GM12878 (cell line): ENCODE results near the gene ALOXE3. TPM values are rescaled to one million over a fixed set of nuclear protein-coding genes. Genes with fewer than 3 reads are reported as not detected.

Experiments
- ATAC-seq: fragments of 200-7000 bp; cut with Tn5 transposase; 3 replicates; pipeline ENCODE4 v1.9.1; 2020; ENCODE audit warnings: mild to moderate bottlenecking, moderate library complexity
- BruUV-seq: library from RNA; stranded (reverse); fragments of 400-500 nt; replicated peaks from 2 replicates; lab custom pipeline; 2021; lab: Mats Ljungman, UMichigan
- CTCF ChIA-PET: fragments of 300-600 bp; sonication (Branson Sonifier 250); formaldehyde crosslinking; extraction: SDS; loops from one replicate; lab custom pipeline; 2021; ENCODE audit warnings: inconsistent platforms; lab: Yijun Ruan, JAX
- POLR2A ChIA-PET: fragments of 350-600 bp; formaldehyde crosslinking; extraction: SDS; loops from one replicate; lab custom pipeline; 2021; ENCODE audit warnings: inconsistent platforms; lab: Charles Lee
- RAD21 ChIA-PET: fragments of 300-600 bp; sonication (Branson Sonifier 250); formaldehyde crosslinking; loops from one replicate; lab custom pipeline; 2023; ENCODE audit warnings: antibody characterized with exemption; ENCODE audit not compliant: unreplicated experiment; lab: Charles Lee
- SMC1A ChIA-PET: fragments of 300-600 bp; sonication (Branson Sonifier 250); formaldehyde crosslinking; loops from one replicate; lab custom pipeline; 2023; ENCODE audit not compliant: unreplicated experiment, uncharacterized antibody; lab: Charles Lee
- DNase-seq: peaks from one replicate; pipeline ENCODE4 v3.0.0-alpha.2; 2011; ENCODE audit warnings: low read depth, low spot score
- FAIRE-seq: peaks from 3 replicates; lab custom pipeline; 2011; peaks lifted over from hg19 to GRCh38; lab: Jason Lieb, UNC
- H2AFZ ChIP-seq: 2 replicates; pipeline ENCODE4 v1.6.0; 2011; ENCODE audit warnings: low read depth, low read length, control low read depth; ENCODE audit not compliant: control insufficient read depth
- H3K27ac ChIP-seq: 2 replicates; pipeline ENCODE4 v1.5.1; 2011; ENCODE audit warnings: control low read depth; ENCODE audit not compliant: control insufficient read depth, insufficient read depth
- H3K27me3 ChIP-seq, 2 experiments: replicated peaks in 1 of 2; 2 replicates each; pipeline versions ENCODE4 v1.6.0 to v1.6.1; 2011; ENCODE audit warnings: low read length in 1 of 2; ENCODE audit not compliant: control insufficient read depth in 2 of 2, insufficient read depth in 2 of 2
- H3K36me3 ChIP-seq, 2 experiments: 2 replicates each; pipeline ENCODE4 v1.5.1; 2011; ENCODE audit warnings: low read length in 1 of 2; ENCODE audit not compliant: control insufficient read depth in 2 of 2, insufficient read depth in 2 of 2
- H3K4me1 ChIP-seq: 2 replicates; pipeline ENCODE4 v1.6.1; 2011; ENCODE audit warnings: mild to moderate bottlenecking, low read length, moderate library complexity, mixed read lengths; ENCODE audit not compliant: control insufficient read depth, insufficient read depth
- H3K4me2 ChIP-seq: 2 replicates; pipeline ENCODE4 v1.6.0; 2011; ENCODE audit warnings: control low read depth; ENCODE audit not compliant: control insufficient read depth, insufficient read depth
- H3K4me3 ChIP-seq: fragments of 200-600 bp; sonication (generic); 2 replicates; pipeline ENCODE4 v1.5.1; 2016
- H3K79me2 ChIP-seq: 2 replicates; pipeline ENCODE4 v1.6.0; 2011; ENCODE audit warnings: low read length; ENCODE audit not compliant: control insufficient read depth, insufficient read depth
- H3K9ac ChIP-seq: 2 replicates; pipeline ENCODE4 v1.8.0; 2011; ENCODE audit warnings: low read length, control low read depth, mixed read lengths; ENCODE audit not compliant: control insufficient read depth, insufficient read depth
- H3K9me3 ChIP-seq: replicated peaks from 3 replicates; pipeline ENCODE4 v1.5.1; 2011; ENCODE audit warnings: mild to moderate bottlenecking, low read length; ENCODE audit not compliant: control insufficient read depth, insufficient read depth
- H4K20me1 ChIP-seq: 2 replicates; pipeline ENCODE4 v1.6.0; 2011; ENCODE audit not compliant: control insufficient read depth, insufficient read depth
- BACH1 ChIP-seq: fragments of 450-650 bp; IDR thresholded peaks from 2 replicates; pipeline ENCODE4 v1.6.1; 2017; ENCODE audit warnings: mild to moderate bottlenecking, borderline replicate concordance
- BMI1 ChIP-seq: fragments of 450-650 bp; IDR thresholded peaks from 2 replicates; pipeline ENCODE4 v1.6.1; 2016; ENCODE audit warnings: mild to moderate bottlenecking, moderate library complexity, borderline replicate concordance
- BRCA1 ChIP-seq: IDR thresholded peaks from 2 replicates; pipeline ENCODE4 v1.6.1; 2011; ENCODE audit warnings: low read depth, low read length, improper control_type of control experiment
- ETV6 ChIP-seq, 2 experiments: fragments of 450-650 bp in 1 of 2; IDR thresholded peaks in 1 of 2; conservative IDR thresholded peaks in 1 of 2; 2 replicates each; pipeline ENCODE4 v1.6.1; 2014; ENCODE audit warnings: antibody characterized with exemption in 1 of 2, borderline replicate concordance in 1 of 2, low read depth in 1 of 2, mild to moderate bottlenecking in 1 of 2, moderate library complexity in 1 of 2
- JUNB ChIP-seq: IDR thresholded peaks from 2 replicates; pipeline ENCODE4 v1.6.1; 2016; ENCODE audit warnings: antibody characterized with exemption, mild to moderate bottlenecking
- NFYB ChIP-seq: IDR thresholded peaks from 2 replicates; pipeline ENCODE4 v1.6.1; 2011; ENCODE audit warnings: low read depth, mild to moderate bottlenecking, low read length, improper control_type of control experiment, moderate library complexity; ENCODE audit not compliant: insufficient read depth
- PAX5 ChIP-seq: IDR thresholded peaks from 2 replicates; pipeline ENCODE4 v1.6.1; 2011; ENCODE audit warnings: low read depth, low read length, borderline replicate concordance
- SP1 ChIP-seq: IDR thresholded peaks from one replicate; pipeline ENCODE4 v1.6.1; 2011; ENCODE audit warnings: low read depth, low read length
- ZNF274 ChIP-seq: IDR thresholded peaks from one replicate; pipeline ENCODE4 v1.8.0; 2011; ENCODE audit not compliant: insufficient read length, insufficient read depth
- ZSCAN29 ChIP-seq: fragments of 450-650 bp; IDR thresholded peaks from 2 replicates; pipeline ENCODE4 v1.6.1; 2017; ENCODE audit warnings: mild to moderate bottlenecking, moderate library complexity
- WGBS: methylation state at CpG from one replicate; pipeline ENCODE4 v1.1.6; 2016; ENCODE audit warnings: low lambda C conversion rate; ENCODE audit not compliant: insufficient replicate concordance, insufficient coverage; ENCODE audit errors: missing lambda C conversion rate; 5-methylcytosine and 5-hydroxymethylcytosine counted together
- in situ Hi-C: fragments of 300-500 bp; cut with MboI; formaldehyde crosslinking; loops from 9 replicates; pipeline ENCODE4 v1.14.3; 2018; ENCODE audit warnings: mixed read lengths
- intact Hi-C: fragments of 100-400 bp; cut with micrococcal nuclease; formaldehyde crosslinking; loops from one replicate; pipeline ENCODE4 v1.14.2; 2022; ENCODE audit not compliant: unreplicated experiment
- polyA plus RNA-seq, 11 experiments: library from polyadenylated mRNA; depleted of rRNA in 4 of 11; unstranded in 6 of 11; stranded (reverse) in 5 of 11; fragments of >200 nt; fragmentation: Nextera tagmentation in 4 of 11; fragmentation: Illumina TruSeq in 1 of 11; extraction: Ambion mirVana in 4 of 11; extraction: Trizol in 1 of 11; gene quantifications; 1 replicate in 1 of 11; 2 replicates in 10 of 11; pipeline versions ENCODE4 v1.2.1 to v1.2.3, GENCODE V29; 2011 to 2016; ENCODE audit warnings: inconsistent platforms in 2 of 11, missing spikeins in 2 of 11, low read depth in 1 of 11
- total RNA-seq, 4 experiments: library from RNA; depleted of rRNA in 3 of 4; stranded (reverse); fragments of >200 nt in 3 of 4; fragmentation: Illumina TruSeq in 1 of 4; extraction: Trizol in 1 of 4; gene quantifications; 2 replicates each; pipeline versions ENCODE4 v1.2.1 to v1.2.3, GENCODE V29; 2013 to 2021
- TF ChIP-seq, protein P1 (sequence below): fragments of 450-650 bp; IDR thresholded peaks from 2 replicates; pipeline ENCODE4 v1.6.1; 2017; ENCODE audit warnings: antibody characterized with exemption, mild to moderate bottlenecking, moderate library complexity
- TF ChIP-seq, protein P2 (sequence below): fragments of 450-650 bp; IDR thresholded peaks from 2 replicates; pipeline ENCODE4 v1.6.1; 2016; ENCODE audit warnings: mild to moderate bottlenecking
- TF ChIP-seq, protein P3 (sequence below): IDR thresholded peaks from 2 replicates; pipeline ENCODE4 v1.6.1; 2011; ENCODE audit warnings: borderline replicate concordance, low read depth, mild to moderate bottlenecking, moderate library complexity, low read length; ENCODE audit not compliant: insufficient read depth, poor library complexity, severe bottlenecking
- TF ChIP-seq, protein P4 (sequence below): fragments of 450-650 bp; IDR thresholded peaks from 2 replicates; pipeline ENCODE4 v1.6.1; 2018; ENCODE audit warnings: borderline replicate concordance, mild to moderate bottlenecking; ENCODE audit not compliant: partially characterized antibody

Gene ALOXE3
- total and polyA plus RNA-seq, 10 of the 15 experiments (the other 5 are each of a cell fraction or from before 2014, with no cell fraction given): 0.04 TPM; not detected in 9

DNA sequence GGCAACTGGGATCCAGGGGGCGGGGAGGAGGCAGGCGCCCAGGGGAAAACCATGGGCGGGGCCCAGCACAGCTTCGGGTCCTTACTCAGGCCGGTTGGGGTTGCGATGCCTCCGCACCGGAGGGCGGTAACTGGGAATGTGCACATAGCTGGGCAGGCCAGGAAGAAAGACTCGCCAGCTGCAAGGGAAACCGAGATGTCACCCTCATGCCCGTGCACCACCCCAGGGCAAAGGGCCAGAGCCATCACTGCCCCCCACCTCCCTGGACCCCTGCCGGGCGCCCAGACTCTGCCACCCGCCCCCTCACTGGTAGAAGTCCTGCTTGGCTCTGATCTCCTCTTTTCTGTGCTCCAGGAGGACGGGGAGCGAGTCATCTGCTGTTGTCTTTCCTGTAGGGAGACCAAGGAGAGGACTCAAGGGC lies 37.5 kb downstream of the ALOXE3 start:
- Histone ChIP-seq H4K20me1 (no peaks in the 10 kb centered on the region), H2AFZ (no peak overlapping the region), H3K9me3 (no peaks in the 10 kb centered on the region), H3K36me3 (no peaks in the 10 kb centered on the region), H3K79me2 (no peaks in the 10 kb centered on the region), H3K9ac (no peak overlapping the region), H3K27me3 (peaks cover 0 to 1% of the 10 kb centered on the region in 2 experiments; a peak in 2 of 4 replicates), H3K4me3 (no peak overlapping the region), H3K27ac (no peak overlapping the region), H3K4me2 (no peak overlapping the region), H3K4me1 (peaks cover 4% of the 10 kb centered on the region; the same call in 1 of the 2 replicates)
- WGBS: 53% methylated on average over 9 of the region's 17 CpGs
- in situ Hi-C loops (no loop called here), intact Hi-C loops (loop anchor here (2.0 kb wide), 1 partner anchor 38 kb away; the partner anchor contains the start of gene ALOXE3)
- no peak for DNase-seq
- POLR2A ChIA-PET: no interaction called here
- no TSS peak for BruUV-seq
- ATAC-seq: no peak
- CTCF ChIA-PET: interaction anchor here (1.0 to 9.4 kb wide), 9 partner anchors 9 to 36 kb away, joined by 3 to 159 read pairs (median 6); partner anchors contain the start of gene ALOXE3
- SMC1A ChIA-PET: interaction anchor here (1.4 kb wide), 1 partner anchor 12 kb away, joined by 5 read pairs; no protein-coding TSS in a partner anchor
- RAD21 ChIA-PET: no interaction called here
- FAIRE-seq: no peak
- TF ChIP-seq BACH1: no peak
- TF ChIP-seq ZNF274: no peak
- TF ChIP-seq, protein P1, sequence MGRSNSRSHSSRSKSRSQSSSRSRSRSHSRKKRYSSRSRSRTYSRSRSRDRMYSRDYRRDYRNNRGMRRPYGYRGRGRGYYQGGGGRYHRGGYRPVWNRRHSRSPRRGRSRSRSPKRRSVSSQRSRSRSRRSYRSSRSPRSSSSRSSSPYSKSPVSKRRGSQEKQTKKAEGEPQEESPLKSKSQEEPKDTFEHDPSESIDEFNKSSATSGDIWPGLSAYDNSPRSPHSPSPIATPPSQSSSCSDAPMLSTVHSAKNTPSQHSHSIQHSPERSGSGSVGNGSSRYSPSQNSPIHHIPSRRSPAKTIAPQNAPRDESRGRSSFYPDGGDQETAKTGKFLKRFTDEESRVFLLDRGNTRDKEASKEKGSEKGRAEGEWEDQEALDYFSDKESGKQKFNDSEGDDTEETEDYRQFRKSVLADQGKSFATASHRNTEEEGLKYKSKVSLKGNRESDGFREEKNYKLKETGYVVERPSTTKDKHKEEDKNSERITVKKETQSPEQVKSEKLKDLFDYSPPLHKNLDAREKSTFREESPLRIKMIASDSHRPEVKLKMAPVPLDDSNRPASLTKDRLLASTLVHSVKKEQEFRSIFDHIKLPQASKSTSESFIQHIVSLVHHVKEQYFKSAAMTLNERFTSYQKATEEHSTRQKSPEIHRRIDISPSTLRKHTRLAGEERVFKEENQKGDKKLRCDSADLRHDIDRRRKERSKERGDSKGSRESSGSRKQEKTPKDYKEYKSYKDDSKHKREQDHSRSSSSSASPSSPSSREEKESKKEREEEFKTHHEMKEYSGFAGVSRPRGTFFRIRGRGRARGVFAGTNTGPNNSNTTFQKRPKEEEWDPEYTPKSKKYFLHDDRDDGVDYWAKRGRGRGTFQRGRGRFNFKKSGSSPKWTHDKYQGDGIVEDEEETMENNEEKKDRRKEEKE: no peak
- no peak for TF ChIP-seq JUNB
- no peak for TF ChIP-seq PAX5
- TF ChIP-seq, protein P2, sequence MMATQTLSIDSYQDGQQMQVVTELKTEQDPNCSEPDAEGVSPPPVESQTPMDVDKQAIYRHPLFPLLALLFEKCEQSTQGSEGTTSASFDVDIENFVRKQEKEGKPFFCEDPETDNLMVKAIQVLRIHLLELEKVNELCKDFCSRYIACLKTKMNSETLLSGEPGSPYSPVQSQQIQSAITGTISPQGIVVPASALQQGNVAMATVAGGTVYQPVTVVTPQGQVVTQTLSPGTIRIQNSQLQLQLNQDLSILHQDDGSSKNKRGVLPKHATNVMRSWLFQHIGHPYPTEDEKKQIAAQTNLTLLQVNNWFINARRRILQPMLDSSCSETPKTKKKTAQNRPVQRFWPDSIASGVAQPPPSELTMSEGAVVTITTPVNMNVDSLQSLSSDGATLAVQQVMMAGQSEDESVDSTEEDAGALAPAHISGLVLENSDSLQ: no peak
- no peak for TF ChIP-seq BMI1
- TF ChIP-seq, protein P3, sequence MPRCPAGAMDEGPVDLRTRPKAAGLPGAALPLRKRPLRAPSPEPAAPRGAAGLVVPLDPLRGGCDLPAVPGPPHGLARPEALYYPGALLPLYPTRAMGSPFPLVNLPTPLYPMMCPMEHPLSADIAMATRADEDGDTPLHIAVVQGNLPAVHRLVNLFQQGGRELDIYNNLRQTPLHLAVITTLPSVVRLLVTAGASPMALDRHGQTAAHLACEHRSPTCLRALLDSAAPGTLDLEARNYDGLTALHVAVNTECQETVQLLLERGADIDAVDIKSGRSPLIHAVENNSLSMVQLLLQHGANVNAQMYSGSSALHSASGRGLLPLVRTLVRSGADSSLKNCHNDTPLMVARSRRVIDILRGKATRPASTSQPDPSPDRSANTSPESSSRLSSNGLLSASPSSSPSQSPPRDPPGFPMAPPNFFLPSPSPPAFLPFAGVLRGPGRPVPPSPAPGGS: no peak
- no peak for TF ChIP-seq BRCA1
- TF ChIP-seq ZSCAN29: no peak
- TF ChIP-seq, protein P4, sequence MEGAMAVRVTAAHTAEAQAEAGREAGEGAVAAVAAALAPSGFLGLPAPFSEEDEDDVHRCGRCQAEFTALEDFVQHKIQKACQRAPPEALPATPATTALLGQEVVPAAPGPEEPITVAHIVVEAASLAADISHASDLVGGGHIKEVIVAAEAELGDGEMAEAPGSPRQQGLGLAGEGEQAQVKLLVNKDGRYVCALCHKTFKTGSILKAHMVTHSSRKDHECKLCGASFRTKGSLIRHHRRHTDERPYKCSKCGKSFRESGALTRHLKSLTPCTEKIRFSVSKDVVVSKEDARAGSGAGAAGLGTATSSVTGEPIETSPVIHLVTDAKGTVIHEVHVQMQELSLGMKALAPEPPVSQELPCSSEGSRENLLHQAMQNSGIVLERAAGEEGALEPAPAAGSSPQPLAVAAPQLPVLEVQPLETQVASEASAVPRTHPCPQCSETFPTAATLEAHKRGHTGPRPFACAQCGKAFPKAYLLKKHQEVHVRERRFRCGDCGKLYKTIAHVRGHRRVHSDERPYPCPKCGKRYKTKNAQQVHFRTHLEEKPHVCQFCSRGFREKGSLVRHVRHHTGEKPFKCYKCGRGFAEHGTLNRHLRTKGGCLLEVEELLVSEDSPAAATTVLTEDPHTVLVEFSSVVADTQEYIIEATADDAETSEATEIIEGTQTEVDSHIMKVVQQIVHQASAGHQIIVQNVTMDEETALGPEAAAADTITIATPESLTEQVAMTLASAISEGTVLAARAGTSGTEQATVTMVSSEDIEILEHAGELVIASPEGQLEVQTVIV: no peak
- no peak for TF ChIP-seq SP1
- no peak for TF ChIP-seq NFYB
- no peak for TF ChIP-seq ETV6 (conservative IDR thresholded peaks at IDR 0.05 in 1 of 2, IDR thresholded peaks at IDR 0.05 in 1 of 2; ENCODE audit: borderline replicate concordance in 1 of 2, low read depth in 1 of 2)
